C4-2B (cell line): Measurements from ENCODE around the gene BDH1.

ENCODE experiments used
- ZFX ChIP-seq: fragments of 450-650 bp; IDR thresholded peaks from 2 replicates; pipeline ENCODE4 v1.6.1; 2017
- TF ChIP-seq, protein P1 (sequence below): fragments of 450-650 bp; conservative IDR thresholded peaks from 2 replicates; pipeline ENCODE4 v1.5.1; 2017; ENCODE audit warnings: mild to moderate bottlenecking

GRCh38 chr3:197508924-197509775 is 46.6 kb downstream of the BDH1 start:
- TF ChIP-seq, protein P1, sequence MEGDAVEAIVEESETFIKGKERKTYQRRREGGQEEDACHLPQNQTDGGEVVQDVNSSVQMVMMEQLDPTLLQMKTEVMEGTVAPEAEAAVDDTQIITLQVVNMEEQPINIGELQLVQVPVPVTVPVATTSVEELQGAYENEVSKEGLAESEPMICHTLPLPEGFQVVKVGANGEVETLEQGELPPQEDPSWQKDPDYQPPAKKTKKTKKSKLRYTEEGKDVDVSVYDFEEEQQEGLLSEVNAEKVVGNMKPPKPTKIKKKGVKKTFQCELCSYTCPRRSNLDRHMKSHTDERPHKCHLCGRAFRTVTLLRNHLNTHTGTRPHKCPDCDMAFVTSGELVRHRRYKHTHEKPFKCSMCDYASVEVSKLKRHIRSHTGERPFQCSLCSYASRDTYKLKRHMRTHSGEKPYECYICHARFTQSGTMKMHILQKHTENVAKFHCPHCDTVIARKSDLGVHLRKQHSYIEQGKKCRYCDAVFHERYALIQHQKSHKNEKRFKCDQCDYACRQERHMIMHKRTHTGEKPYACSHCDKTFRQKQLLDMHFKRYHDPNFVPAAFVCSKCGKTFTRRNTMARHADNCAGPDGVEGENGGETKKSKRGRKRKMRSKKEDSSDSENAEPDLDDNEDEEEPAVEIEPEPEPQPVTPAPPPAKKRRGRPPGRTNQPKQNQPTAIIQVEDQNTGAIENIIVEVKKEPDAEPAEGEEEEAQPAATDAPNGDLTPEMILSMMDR: no peak
- no peak for TF ChIP-seq ZFX
